Superior temporal gyrus (tissue), 1 donor: ENCODE results near the gene UBE2K.
"Not testable (repeated sequence)": the region's sequence is repeated elsewhere in the genome, so short reads cannot be mapped to it uniquely, and the experiment has no call there.

Source experiments
- DNase-seq: peaks from one replicate; pipeline ENCODE4 v3.0.0-alpha.2; 2016; ENCODE audit errors: extremely low spot score

Gene UBE2K

DNA sequence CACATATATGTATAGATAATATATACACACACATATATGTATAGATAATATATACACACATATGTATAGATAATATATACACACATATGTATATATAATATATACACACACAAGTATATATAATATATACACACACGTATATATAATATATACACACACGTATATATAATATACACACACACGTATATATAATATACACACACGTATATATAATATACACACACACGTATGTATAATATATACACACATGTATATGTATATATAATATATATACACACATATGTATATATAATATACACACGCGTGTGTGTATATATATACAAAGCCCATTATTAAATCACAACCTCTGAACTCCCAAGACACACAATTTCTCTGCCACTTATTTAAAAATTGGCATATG, 8.0 kb upstream of the UBE2K start:
- DNase-seq = no peak

- DNase-seq = peak; percentile 58
These were observed 581 bp downstream of the UBE2K start for GRCh38 chr4:39698424-39699009.

DNA sequence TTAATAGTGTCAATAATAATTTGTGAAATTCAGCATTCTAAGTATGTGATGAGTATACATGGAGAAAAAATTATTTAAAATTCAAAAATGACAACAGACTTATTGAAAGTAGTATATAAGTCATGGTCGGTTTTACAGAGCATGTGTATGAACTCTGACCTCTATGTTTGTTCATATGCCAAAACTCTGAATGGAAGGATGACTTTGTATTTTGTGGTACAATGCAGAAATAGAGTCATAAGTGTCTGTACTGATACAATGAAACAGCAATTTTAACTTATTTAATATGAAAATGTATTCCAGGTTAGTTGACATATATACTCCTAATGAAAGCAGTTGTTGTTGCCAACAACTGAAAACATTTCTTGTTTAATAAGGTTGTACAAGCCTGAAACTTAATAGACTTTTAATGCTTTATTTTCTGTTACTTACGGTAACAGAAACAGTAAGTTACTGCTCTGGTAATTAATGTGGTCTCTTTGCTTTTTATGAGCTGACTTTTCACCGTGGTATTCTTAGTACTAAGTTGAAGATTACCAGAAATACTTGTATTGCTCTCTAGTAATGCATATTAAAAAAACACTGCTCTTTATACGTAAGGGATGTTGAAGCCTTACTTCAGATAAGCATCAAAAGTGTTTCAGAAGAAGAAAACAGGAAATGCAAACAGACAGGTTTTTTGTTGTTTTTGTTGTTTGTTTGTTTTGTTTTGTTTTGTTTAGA, 1.9 kb downstream of the UBE2K start:
- no peak for DNase-seq

DNA sequence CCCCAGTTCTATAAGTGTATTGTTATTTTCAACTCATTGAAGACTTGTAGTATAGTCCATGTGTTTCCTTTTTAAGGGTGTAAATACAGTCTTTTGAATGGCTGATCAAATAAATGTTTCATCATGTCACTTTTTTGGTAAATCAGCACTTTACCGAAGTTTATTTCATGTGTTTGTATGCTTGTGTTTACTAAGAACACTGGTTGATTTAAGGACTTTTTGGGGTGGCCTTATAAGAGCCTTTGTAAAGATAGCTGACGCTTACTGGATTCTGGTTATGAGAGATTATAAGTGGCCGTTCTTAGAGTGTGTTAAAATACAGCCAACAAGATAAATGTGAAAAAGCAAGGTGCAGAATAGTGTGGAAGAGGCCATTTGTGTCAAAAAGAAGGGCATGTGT, 2.6 kb downstream of the UBE2K start:
- DNase-seq = no peak

DNA sequence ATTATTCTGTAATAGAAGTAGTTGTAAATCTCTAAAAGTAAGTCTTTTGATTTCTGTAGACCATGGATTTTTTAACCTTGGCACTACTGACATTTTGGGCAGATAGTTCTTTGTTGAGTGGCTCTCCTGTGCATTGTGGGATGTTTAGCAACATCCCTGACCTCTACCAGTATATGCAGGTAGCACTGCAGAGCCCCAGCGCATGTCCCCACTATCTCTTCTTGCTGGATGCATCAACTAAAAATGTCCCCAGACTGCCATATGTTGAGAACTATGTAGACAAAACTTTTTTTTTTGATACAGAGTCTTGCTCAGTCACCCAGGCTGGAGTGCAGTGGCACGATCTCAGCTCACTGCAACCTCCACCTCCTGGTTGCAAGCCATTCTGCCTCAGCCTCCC, 4.8 kb downstream of the UBE2K start:
- no peak for DNase-seq

DNA sequence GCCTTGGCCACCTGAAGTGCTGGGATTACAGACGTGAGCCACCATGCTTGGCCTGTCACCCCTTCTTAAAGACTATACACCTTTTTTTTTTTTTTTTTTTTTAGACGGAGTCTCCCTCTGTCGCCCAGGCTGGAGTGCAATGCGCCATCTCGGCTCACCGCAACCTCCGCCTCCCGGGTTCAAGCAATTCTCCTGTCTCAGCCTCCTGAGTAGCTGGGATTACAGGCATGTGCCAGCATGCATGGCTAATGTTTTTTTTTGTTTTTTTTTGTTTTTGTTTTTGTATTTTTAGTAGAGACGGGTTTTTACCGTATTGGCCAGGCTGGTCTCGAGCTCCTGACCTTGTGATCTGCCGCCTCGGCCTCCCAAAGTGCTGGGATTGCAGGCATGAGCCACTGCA, 6.9 kb downstream of the UBE2K start:
- not testable (repeated sequence) for DNase-seq

- no peak for DNase-seq
These were observed 8.4 kb downstream of the UBE2K start for GRCh38 chr4:39706334-39706733.

GRCh38 chr4:39706741-39707511, 9.0 kb downstream of the UBE2K start:
- no peak for DNase-seq

- DNase-seq = no peak
These were observed 12.4 kb downstream of the UBE2K start for GRCh38 chr4:39710098-39710896.

DNA sequence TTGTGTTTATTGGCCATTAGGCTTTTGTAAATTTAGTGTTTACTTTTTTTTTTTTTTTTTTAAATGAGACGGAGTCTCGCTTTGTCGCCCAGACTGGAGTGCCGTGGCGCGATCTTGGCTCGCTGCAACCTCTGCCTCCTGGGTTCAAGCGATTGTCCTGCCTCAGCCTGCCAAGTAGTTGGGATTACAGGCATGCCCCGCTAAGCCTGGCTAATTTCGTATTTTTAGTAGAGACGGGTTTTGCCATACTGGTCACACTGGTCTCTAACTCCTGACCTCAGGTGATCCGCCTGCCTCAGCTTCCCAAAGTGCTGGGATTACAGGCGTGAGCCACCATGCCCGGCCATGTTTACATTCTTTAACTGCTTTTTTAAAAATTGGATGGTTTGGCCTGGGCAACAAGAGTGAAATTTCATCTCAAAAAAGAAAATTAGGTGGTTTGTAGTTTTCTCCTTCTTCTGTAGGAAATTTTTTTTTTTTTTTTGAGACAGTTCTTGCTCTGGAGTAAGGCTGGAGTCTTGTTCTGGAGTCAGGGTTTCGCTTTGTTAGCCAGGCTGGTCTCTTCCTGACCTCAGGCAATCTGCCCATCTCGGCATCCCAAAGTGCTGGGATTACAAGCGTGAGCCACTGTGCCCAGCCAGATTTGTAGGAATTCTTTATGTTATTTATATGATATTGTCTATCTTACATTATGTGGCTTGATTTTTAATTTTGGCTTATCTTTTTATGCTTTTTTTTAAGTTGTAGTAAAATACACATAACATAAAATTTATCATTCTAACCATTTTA, 15.1 kb downstream of the UBE2K start:
- DNase-seq = no peak

GRCh38 chr4:39713691-39714090, 15.8 kb downstream of the UBE2K start:
- DNase-seq = no peak

GRCh38 chr4:39714166-39714565, 16.2 kb downstream of the UBE2K start:
- no peak for DNase-seq

- DNase-seq = no peak
These were observed 17.9 kb downstream of the UBE2K start for GRCh38 chr4:39715788-39716187.

GRCh38 chr4:39716356-39716755, 18.4 kb downstream of the UBE2K start:
- DNase-seq = no peak

- DNase-seq = not testable (repeated sequence)
These were observed 19.8 kb downstream of the UBE2K start for GRCh38 chr4:39717743-39718142.

DNA sequence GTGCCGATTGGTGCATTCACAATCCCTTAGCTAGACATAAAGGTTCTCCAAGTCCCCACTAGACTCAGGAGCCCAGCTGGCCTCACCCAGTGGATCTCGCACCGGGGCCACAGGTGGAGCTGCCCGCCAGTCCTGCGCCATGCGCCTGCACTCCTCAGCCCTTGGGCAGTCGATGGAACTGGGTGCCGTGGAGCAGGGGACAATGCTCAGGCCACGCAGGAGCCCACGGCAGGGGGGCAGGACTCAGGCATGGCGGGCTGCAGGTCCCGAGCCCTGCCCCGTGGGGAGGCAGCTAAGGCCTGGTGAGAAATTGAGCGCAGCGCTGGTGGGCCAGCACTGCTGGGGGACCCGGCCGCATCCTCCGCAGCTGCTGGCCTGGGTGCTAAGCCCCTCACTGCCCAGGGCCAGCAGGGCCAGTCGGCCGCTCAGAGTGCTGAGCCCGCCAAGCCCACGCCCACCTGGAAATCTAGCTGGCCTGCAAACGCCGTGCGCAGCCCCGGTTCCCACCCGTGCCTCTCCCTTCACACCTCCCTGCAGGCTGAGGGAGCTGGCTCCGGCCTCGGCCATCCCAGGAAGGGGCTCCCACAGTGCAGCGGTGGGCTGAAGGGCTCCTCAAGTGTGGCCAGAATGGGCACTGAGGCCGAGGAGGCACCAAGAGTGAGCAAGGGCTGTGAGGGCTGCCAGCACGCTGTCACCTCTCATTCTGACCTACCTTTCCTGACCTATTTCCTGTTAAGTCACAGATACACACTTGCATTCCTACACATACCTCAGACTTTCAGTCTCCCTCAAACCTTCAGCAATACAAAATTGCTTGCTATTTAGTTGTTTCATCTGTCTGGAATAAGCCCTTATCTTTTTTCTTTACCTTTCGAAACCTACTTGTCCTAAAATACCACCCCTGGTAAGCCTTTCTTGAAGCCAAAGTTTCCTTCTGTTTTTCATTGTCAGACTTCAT, 20.7 kb downstream of the UBE2K start:
- DNase-seq = no peak

GRCh38 chr4:39719804-39720580, 22.1 kb downstream of the UBE2K start:
- no peak for DNase-seq

GRCh38 chr4:39721273-39721672, 23.3 kb downstream of the UBE2K start:
- DNase-seq = not testable (repeated sequence)

GRCh38 chr4:39721788-39722187, 23.9 kb downstream of the UBE2K start:
- DNase-seq = no peak
